Activated T-helper 17 cell treated with anti-CD3 and anti-CD28 coated beads, Interleukin-2, amount 50 U/mL, for 72 hours (primary cell): ENCODE data around the gene LIMCH1. TPM values are rescaled to one million over a fixed set of nuclear protein-coding genes. Genes with fewer than 3 reads are reported as not detected.

Source experiments
- ATAC-seq: fragments of 150-1000 bp; cut with Tn5 transposase; replicated peaks from 2 replicates; pipeline ENCODE4 v1.10.0; 2021; ENCODE audit warnings: mild to moderate bottlenecking, moderate library complexity
- H3K27ac Mint-ChIP-seq: one replicate; pipeline ENCODE4 v1.8.0; 2022; ENCODE audit warnings: mixed read lengths
- H3K27me3 Mint-ChIP-seq: one replicate; pipeline ENCODE4 v1.8.0; 2022; ENCODE audit warnings: mixed read lengths
- H3K36me3 Mint-ChIP-seq: one replicate; pipeline ENCODE4 v1.8.0; 2022; ENCODE audit warnings: low read depth, mild to moderate bottlenecking, mixed read lengths
- H3K4me1 Mint-ChIP-seq: one replicate; pipeline ENCODE4 v1.8.0; 2022; ENCODE audit warnings: mixed read lengths
- H3K4me3 Mint-ChIP-seq: one replicate; pipeline ENCODE4 v1.8.0; 2022; ENCODE audit warnings: mild to moderate bottlenecking, mixed read lengths
- H3K9me3 Mint-ChIP-seq: one replicate; pipeline ENCODE4 v1.8.0; 2022; ENCODE audit warnings: mixed read lengths
- total RNA-seq, 2 donors: library from RNA; stranded (reverse); gene quantifications; one replicate each; pipeline ENCODE4 v1.2.3, GENCODE V29; 2022

Gene LIMCH1
- total RNA-seq, 2 donors from 2014 or later = not detected

DNA sequence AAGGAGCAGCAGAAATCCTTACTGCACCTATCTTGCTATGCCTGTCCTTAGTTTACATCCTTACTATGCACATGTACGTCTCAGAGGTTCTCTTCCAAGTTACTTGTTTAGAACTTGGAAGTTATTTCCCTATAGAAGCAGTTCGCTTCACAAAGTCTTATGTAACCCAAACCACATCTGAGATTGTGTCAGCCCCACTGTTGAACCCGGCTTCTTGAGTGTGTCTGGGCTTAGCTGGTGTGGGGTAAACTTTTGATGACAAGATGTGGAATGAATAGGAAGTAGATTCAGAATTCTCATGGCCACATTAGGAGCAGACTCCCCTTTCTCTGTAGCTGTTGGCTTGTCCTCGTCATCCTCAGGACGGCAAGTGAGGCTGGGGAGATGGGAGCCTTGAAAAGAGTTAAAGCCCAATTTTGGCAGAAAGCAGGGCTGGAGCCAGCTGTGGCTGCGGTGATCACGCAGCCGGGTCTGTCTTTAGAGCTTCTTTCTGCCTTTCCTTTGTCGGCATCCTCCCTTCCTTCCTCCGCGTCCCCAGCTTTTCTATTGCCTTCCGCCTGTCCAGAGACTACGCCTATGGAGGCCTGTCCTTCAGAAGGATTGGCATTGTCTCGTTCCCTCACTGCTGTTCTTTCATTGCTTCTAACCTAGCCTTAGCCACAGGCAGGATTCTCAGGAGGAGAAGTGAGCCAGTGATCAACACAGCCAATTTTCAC, 23.0 kb upstream of the LIMCH1 start:
- Mint-ChIP-seq H3K9me3 (no peaks in the 10 kb centered on the region), H3K4me1 (no peaks in the 10 kb centered on the region), H3K36me3 (no peaks in the 10 kb centered on the region), H3K27me3 (no peaks in the 10 kb centered on the region), H3K4me3 (no peak overlapping the region), H3K27ac (no peak overlapping the region)
- no peak for ATAC-seq

DNA sequence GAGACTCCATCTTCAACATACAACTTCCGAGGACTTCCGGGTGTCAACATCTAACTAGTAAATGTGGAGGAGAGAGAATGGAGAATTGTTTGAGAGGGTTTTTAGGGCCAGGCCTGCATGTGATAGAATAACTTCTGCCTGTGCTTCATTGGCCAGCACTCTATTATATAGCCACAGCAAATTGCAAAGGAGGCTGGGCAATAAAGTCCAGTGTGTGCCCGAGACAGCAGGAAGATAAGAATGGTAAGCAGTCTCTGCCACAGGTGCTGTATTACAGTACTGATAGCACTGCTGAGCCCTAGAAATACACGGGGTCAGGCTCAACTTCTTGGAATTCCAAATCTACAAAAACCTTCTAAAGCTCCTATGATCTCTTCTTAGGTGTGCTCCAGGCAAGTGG, 20.8 kb upstream of the LIMCH1 start:
- no peaks in the 10 kb centered on the region for H3K36me3 Mint-ChIP-seq
- no peak overlapping the region for H3K4me3 Mint-ChIP-seq
- no peak for ATAC-seq
- no peaks in the 10 kb centered on the region for H3K27me3 Mint-ChIP-seq
- H3K9me3 Mint-ChIP-seq = no peaks in the 10 kb centered on the region
- H3K4me1 Mint-ChIP-seq = no peaks in the 10 kb centered on the region
- no peak overlapping the region for H3K27ac Mint-ChIP-seq

DNA sequence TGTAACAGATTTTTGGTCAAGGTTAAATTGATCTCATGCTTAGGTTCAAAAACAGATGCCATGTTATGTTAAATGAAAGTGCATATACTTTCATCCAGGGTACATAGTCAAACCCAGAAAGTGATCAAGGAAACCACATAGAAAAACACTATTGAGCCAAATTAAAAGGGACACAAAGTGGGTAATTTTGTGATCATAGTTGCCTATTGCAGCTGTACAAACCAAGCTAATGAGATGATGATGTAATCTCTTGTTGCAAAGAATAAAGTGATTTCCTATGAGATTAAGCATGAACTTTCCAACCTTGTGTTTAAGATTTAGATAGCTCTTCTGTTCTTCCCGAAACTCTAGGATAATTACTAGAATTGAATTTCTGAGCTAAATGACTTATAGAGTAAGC, 20.2 kb upstream of the LIMCH1 start:
- H3K4me1 Mint-ChIP-seq = no peaks in the 10 kb centered on the region
- H3K36me3 Mint-ChIP-seq = no peaks in the 10 kb centered on the region
- ATAC-seq = no peak
- H3K27ac Mint-ChIP-seq = no peak overlapping the region
- H3K9me3 Mint-ChIP-seq = no peaks in the 10 kb centered on the region
- H3K27me3 Mint-ChIP-seq = no peaks in the 10 kb centered on the region
- H3K4me3 Mint-ChIP-seq = no peak overlapping the region

DNA sequence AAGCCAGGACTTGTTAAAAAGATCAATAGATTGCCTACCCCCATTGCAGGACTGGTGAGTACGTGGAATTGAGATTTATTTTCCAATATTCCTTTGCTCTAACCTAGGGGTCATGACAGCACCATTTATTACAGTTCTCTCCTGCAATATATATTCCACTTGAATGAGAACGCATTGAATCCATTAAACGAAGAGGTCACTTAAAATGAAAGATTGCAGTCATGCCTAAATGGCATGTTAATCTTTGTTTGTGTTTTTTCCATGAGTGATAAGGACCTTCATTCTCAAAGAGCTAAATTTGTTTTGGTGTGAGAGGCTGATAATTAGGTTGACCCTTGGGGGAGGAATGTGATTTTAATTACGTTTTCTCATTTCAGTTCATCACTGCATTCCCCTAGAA, 13.5 kb upstream of the LIMCH1 start:
- Mint-ChIP-seq H3K36me3 (no peaks in the 10 kb centered on the region), H3K4me3 (no peak overlapping the region), H3K4me1 (no peaks in the 10 kb centered on the region), H3K27ac (no peak overlapping the region), H3K9me3 (no peaks in the 10 kb centered on the region), H3K27me3 (no peaks in the 10 kb centered on the region)
- ATAC-seq = no peak

DNA sequence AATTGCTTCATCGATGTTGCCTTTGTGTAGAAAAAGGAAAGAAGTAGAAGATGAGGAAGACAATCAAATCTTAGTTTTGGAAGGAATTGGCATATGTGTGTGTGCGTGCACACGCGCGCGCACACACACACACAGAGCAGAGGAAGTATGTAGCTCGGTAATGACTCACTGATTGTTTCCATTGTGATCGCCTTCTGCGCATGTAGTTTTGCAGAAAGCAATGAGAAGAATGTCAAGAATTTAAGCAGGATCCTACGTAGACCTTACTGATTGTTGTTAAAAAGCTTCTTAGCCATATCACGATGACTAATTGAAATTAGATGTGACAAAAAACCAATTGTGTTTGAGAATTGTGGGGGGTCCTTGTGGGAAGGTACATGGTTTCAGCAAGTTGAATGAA, 12.8 kb upstream of the LIMCH1 start:
- ATAC-seq = no peak
- Mint-ChIP-seq H3K4me1 (no peaks in the 10 kb centered on the region), H3K27me3 (no peaks in the 10 kb centered on the region), H3K4me3 (no peak overlapping the region), H3K36me3 (no peaks in the 10 kb centered on the region), H3K9me3 (no peaks in the 10 kb centered on the region), H3K27ac (no peak overlapping the region)

DNA sequence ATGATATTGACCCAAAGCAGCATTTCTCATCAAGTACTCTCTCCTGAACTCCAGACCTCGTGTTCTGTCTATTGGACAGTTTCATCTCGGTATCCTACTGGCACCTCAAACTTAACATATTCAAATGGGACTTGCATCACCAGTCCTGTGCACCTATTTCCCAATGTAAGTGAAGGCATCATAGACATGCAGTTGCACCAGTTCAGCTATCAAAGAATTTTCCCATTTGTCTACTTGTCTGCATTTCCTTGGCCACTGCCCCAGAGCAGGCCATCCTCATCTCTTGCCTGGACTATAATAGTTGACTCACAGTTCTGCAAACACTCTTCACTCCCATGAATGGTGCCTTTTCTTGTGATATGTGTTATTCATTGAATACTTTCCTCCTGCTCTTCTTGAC, 11.3 kb upstream of the LIMCH1 start:
- H3K9me3 Mint-ChIP-seq = no peaks in the 10 kb centered on the region
- no peak overlapping the region for H3K27ac Mint-ChIP-seq
- no peak for ATAC-seq
- H3K4me3 Mint-ChIP-seq = no peak overlapping the region
- no peaks in the 10 kb centered on the region for H3K36me3 Mint-ChIP-seq
- H3K4me1 Mint-ChIP-seq = no peaks in the 10 kb centered on the region
- H3K27me3 Mint-ChIP-seq = no peaks in the 10 kb centered on the region

DNA sequence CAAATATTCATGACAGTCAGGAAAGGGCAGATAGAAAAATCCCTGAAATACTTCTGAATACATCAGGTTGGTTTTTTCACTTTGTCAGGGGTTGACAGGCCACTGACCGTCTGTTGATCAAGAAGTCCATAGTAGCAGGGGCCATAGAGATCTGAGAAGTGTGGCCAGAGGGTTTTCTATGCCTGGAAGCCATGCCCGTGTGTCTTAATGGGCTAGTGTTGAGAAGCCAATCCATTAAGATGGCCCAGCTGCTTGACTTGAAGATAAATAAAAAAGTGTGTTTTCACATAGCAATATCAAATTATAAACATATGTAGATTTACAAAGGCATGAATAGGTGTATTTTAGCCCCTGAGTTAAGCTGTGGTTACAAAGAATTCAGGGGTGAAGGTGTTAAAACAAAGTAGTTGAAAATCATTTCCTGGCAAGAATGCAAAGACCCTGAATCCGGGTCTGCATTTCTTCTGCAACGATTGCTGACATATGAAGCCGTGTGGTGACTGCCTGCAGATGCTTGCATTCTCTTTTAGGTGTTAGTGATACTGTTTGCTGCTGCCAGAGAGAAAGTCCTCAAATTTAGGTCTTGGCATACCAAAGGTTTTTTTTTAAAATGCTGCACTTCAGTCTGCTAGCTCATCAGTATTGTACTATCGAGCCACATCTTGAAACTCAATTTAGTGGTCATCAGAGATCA, 9.3 kb upstream of the LIMCH1 start:
- H3K36me3 Mint-ChIP-seq = no peaks in the 10 kb centered on the region
- H3K9me3 Mint-ChIP-seq = no peaks in the 10 kb centered on the region
- no peak overlapping the region for H3K27ac Mint-ChIP-seq
- no peaks in the 10 kb centered on the region for H3K27me3 Mint-ChIP-seq
- H3K4me1 Mint-ChIP-seq = no peaks in the 10 kb centered on the region
- no peak overlapping the region for H3K4me3 Mint-ChIP-seq
- no peak for ATAC-seq

DNA sequence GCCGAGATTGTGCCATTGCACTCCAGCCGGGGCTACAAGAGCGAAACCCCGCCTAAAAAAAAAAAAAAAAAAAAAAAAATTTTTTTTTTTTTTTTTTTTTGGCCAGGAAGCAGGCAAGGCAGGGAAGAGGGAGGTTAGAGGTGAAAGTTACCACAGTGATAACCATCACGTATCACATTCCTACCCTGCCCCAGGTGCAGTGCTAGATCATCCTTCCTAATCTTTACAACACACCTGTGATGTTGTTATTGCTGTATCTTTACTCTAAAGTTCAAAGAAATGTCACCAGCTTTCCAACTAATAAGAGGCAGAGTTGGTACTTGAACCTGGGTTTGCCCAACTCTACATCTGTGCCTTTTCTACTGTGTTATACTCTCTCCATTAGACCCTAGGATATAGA, 7.2 kb upstream of the LIMCH1 start:
- no peaks in the 10 kb centered on the region for H3K4me1 Mint-ChIP-seq
- H3K27me3 Mint-ChIP-seq = no peaks in the 10 kb centered on the region
- H3K9me3 Mint-ChIP-seq = no peaks in the 10 kb centered on the region

DNA sequence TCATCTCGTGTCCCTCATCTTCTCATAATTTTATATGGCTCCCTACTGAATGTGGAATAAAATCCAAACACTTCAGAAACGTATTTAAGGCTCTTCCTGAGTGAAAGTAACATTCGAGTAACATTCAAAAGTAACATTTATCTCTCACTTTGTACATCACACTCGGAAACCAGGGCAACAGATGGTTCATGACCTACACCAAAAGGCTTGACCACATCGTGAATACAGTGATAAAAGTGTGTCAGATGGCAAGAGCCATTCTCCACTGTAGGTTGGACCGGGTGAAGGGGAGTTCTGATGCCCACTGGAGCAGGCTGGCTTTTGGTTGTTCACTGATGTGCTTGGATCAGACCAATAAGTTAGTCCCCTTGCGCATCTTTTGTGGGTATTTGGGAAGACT, 5.6 kb upstream of the LIMCH1 start:
- Mint-ChIP-seq H3K9me3 (no peaks in the 10 kb centered on the region), H3K36me3 (no peaks in the 10 kb centered on the region), H3K27ac (no peak overlapping the region), H3K4me1 (no peaks in the 10 kb centered on the region), H3K27me3 (no peaks in the 10 kb centered on the region), H3K4me3 (no peak overlapping the region)
- ATAC-seq = no peak

More for the DNA sequence above, 7.2 kb upstream of the LIMCH1 start:
- Mint-ChIP-seq H3K36me3 (no peaks in the 10 kb centered on the region), H3K27ac (no peak overlapping the region), H3K4me3 (no peak overlapping the region)
- no peak for ATAC-seq

DNA sequence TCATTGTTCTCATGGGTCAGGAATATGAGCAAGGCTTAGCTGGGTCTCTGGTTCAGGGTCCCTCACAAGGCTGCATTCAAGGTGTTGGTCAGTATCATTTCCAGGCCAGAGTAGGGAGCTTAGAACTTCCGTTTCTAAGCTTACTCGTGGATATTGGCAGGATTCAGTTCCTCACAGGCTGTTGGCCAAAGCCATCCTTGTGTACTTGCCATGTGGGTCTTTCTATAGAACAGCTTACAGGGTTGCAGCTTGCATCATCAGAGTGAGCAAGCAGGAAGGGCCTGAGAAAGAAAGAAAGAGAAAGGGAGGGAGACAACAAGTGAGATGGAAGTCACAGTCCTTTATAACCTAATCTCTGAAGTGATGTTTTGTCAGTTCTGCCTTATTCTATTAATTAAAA, 5.1 kb upstream of the LIMCH1 start:
- Mint-ChIP-seq H3K27ac (no peak overlapping the region), H3K36me3 (no peaks in the 10 kb centered on the region), H3K4me3 (no peak overlapping the region), H3K9me3 (no peaks in the 10 kb centered on the region), H3K27me3 (no peaks in the 10 kb centered on the region), H3K4me1 (no peaks in the 10 kb centered on the region)
- ATAC-seq = no peak

DNA sequence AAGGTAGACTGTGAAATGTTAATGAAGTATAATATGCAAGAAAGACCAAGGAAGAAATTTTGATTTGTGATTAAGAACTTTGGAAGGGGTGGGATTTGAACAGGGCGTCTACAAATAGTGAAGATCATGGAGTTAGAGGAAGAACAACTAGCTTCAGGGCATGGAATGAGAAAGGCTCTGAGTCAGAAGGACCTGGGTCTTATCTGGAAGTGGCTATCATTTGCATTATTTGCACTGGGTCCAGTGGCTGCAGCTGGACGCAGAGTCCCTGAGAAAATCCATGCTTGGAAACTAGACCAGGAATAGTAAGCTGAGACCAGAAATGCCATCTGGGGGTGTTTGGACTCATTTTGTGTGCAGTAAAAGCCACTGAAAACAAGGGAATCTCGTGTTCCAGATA, 4.3 kb upstream of the LIMCH1 start:
- Mint-ChIP-seq H3K36me3 (no peaks in the 10 kb centered on the region), H3K4me3 (no peak overlapping the region), H3K27me3 (no peaks in the 10 kb centered on the region), H3K27ac (no peak overlapping the region), H3K4me1 (no peaks in the 10 kb centered on the region), H3K9me3 (no peaks in the 10 kb centered on the region)
- no peak for ATAC-seq

DNA sequence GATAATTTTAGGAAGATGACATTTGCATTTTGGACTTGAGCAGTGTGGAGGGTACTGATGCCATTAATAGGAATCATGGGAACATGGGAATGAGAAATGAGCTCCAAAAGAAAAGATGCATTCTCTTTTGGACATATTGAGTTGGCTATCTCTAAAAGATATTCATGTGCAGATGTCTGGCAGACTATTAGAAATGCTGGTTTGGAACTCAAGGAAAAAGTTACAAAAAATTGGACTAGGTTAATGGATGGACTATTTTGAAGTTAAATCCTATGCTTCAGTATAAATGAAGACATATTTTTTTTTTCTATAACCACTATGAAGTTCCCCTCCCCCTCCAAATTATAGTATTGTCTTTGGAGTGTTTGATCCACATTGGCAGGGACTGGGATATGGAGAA, 3.6 kb upstream of the LIMCH1 start:
- Mint-ChIP-seq H3K36me3 (no peaks in the 10 kb centered on the region), H3K4me3 (no peak overlapping the region), H3K4me1 (no peaks in the 10 kb centered on the region), H3K27me3 (no peaks in the 10 kb centered on the region), H3K27ac (no peak overlapping the region), H3K9me3 (no peaks in the 10 kb centered on the region)
- no peak for ATAC-seq

DNA sequence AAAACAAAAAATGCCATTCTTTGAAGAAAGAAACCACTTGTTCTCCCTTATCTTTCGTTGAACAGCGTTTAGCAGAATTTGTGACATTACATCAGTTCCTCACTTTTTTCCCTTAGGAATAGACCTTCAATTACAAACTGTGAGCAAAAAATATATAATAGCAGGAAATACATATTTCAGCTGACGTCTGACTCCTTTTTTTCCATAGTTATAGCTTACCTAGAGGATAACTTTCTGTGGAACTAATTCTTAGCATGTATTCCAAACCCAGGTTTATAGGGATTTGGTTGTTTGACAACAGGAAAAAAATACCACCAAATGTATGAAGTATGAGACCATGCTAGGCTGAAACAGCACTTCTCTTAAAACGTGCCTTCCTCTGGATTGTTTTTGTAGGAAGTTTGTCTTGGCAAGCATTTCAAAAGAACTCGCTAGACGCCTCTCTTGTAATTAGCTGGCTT, 2.0 kb upstream of the LIMCH1 start:
- Mint-ChIP-seq H3K36me3 (no peaks in the 10 kb centered on the region), H3K27me3 (no peaks in the 10 kb centered on the region), H3K4me3 (no peak overlapping the region), H3K4me1 (no peaks in the 10 kb centered on the region), H3K9me3 (peaks cover 4% of the 10 kb centered on the region), H3K27ac (no peak overlapping the region)
- no peak for ATAC-seq

DNA sequence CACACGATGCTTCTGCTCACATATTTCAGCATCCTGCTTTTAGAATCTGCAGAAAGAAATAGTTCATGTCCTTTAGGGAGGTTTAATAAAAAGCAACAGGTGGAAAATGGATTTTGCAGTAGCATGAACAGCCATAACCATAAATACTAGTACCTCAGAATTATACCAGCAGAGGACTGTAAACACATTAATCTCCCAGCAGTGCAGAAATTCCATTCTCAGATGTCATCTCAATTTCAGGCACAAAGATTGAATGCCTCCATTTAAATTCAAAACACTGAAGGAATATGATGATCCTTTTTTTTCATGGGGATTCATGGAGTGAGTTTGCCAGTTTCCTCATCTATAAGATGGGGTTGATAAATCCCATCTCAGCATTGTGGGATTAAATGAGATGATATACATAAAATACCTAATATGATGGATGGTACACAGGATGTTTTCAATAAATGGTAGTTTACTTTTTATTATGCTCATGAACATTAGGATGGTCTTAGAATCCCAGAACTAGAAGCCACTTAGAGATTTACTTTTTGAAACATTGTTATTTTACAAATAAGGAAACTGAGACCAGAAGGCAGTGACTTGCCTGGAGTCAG, 566 bp upstream of the LIMCH1 start:
- Mint-ChIP-seq H3K4me3 (no peak overlapping the region), H3K27ac (no peak overlapping the region), H3K27me3 (no peaks in the 10 kb centered on the region), H3K9me3 (peaks cover 4% of the 10 kb centered on the region), H3K36me3 (no peaks in the 10 kb centered on the region), H3K4me1 (no peaks in the 10 kb centered on the region)
- no peak for ATAC-seq

DNA sequence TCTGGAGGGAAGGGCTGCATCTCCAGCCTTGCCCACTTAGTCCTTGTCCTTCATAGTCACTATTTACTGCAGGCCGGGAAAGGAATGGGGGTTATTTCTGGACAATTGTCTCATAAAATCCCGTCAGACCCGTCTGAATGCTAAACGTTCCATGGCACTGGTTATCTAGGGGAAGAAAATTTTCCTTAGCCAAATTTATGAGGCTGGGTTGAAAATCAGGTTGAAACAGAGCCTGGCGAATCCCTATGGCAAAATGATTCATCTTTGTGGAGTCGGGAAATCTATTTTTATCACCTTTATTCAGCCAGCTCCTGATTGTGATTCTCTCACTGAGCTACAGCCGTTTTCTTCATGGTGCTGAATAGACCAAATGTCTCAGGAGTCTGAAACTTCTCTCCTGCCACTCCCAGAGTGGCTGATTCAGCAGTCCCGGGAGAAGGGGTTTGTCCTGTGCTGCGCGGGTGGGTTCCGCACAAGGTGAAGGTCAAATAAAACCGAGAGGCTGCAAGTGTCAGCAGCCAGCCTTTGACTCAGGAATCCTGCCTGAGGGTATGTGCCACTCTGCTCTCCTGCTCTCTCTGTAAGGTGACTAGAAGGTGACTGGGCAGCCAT, 1.0 kb downstream of the LIMCH1 start:
- peaks cover 4% of the 10 kb centered on the region for H3K9me3 Mint-ChIP-seq
- H3K4me3 Mint-ChIP-seq = no peak overlapping the region
- H3K27ac Mint-ChIP-seq = no peak overlapping the region
- no peaks in the 10 kb centered on the region for H3K4me1 Mint-ChIP-seq
- ATAC-seq = no peak
- H3K36me3 Mint-ChIP-seq = no peaks in the 10 kb centered on the region
- no peaks in the 10 kb centered on the region for H3K27me3 Mint-ChIP-seq
